IMR-90 (cell line): ENCODE data around the gene CEBPB. TPM values are rescaled to one million over a fixed set of nuclear protein-coding genes. Genes with fewer than 3 reads are reported as not detected.
A peak's percentile ranks its signal among the peaks of the same experiment; 100 is the strongest.

Source experiments
- ATAC-seq: fragments of 200-7000 bp; cut with Tn5 transposase; 2 replicates; pipeline ENCODE4 v1.9.1; 2020; ENCODE audit warnings: low read depth, mild to moderate bottlenecking, moderate library complexity
- BruUV-seq: library from RNA; stranded (reverse); fragments of 400-500 nt; replicated peaks from 2 replicates; lab custom pipeline; 2021; lab: Mats Ljungman, UMichigan
- CTCF ChIA-PET: fragments of 300-600 bp; formaldehyde crosslinking; extraction: SDS; loops from one replicate; lab custom pipeline; 2021; ENCODE audit warnings: antibody characterized with exemption; lab: Yijun Ruan, JAX
- POLR2A ChIA-PET: fragments of 300-600 bp; sonication (Branson Sonifier 250); formaldehyde crosslinking; loops from one replicate; lab custom pipeline; 2022; ENCODE audit warnings: antibody characterized with exemption; ENCODE audit not compliant: unreplicated experiment; lab: Charles Lee
- DNase-seq: peaks from one replicate; pipeline ENCODE4 v3.0.0; 2013
- H2AFZ ChIP-seq: replicated peaks from 2 replicates; pipeline ENCODE3; 2013; ENCODE audit warnings: low read length, mild to moderate bottlenecking; ENCODE audit not compliant: poor library complexity
- H2AK5ac ChIP-seq: 2 replicates; pipeline ENCODE4 v1.6.1; 2013; ENCODE audit warnings: low read depth, low read length, inconsistent platforms
- H2AK9ac ChIP-seq: replicated peaks from 2 replicates; pipeline ENCODE3; 2013; ENCODE audit warnings: mild to moderate bottlenecking, low read depth, low read length, moderate library complexity; ENCODE audit not compliant: poor library complexity
- H2BK120ac ChIP-seq: 2 replicates; pipeline ENCODE4 v1.6.1; 2013; ENCODE audit warnings: low read depth, low read length, inconsistent platforms
- H2BK15ac ChIP-seq: 3 replicates; pipeline ENCODE4 v1.6.1; 2013; ENCODE audit warnings: low read depth, low read length, inconsistent platforms
- H2BK20ac ChIP-seq: 2 replicates; pipeline ENCODE4 v1.6.1; 2013; ENCODE audit warnings: low read depth, mild to moderate bottlenecking, inconsistent platforms, low read length, moderate library complexity
- H2BK5ac ChIP-seq: 2 replicates; pipeline ENCODE4 v1.6.1; 2013; ENCODE audit warnings: mild to moderate bottlenecking, low read depth, low read length, inconsistent platforms; ENCODE audit not compliant: poor library complexity, severe bottlenecking
- H3K14ac ChIP-seq: replicated peaks from 2 replicates; pipeline ENCODE4 v1.6.1; 2013; ENCODE audit warnings: low read depth, low read length, inconsistent platforms
- H3K18ac ChIP-seq: 2 replicates; pipeline ENCODE4 v1.6.1; 2013; ENCODE audit warnings: low read depth, low read length, control low read depth
- H3K23ac ChIP-seq: 2 replicates; pipeline ENCODE4 v1.6.1; 2013; ENCODE audit warnings: low read depth, low read length, inconsistent platforms
- H3K27ac ChIP-seq: 2 replicates; pipeline ENCODE4 v1.5.1; 2013; ENCODE audit warnings: mild to moderate bottlenecking, control low read depth, low read length; ENCODE audit not compliant: insufficient read depth
- H3K27me3 ChIP-seq: 2 replicates; pipeline ENCODE4 v1.6.1; 2013; ENCODE audit warnings: low read length; ENCODE audit not compliant: control insufficient read depth, insufficient read depth
- H3K36me3 ChIP-seq: 2 replicates; pipeline ENCODE4 v1.6.1; 2013; ENCODE audit warnings: low read length, mixed read lengths; ENCODE audit not compliant: control insufficient read depth, insufficient read depth
- H3K4ac ChIP-seq: 2 replicates; pipeline ENCODE4 v1.6.1; 2013; ENCODE audit warnings: low read depth, low read length, inconsistent platforms
- H3K4me1 ChIP-seq: 2 replicates; pipeline ENCODE4 v1.6.1; 2013; ENCODE audit warnings: low read length, mixed read lengths; ENCODE audit not compliant: control insufficient read depth, insufficient read depth
- H3K4me2 ChIP-seq: 2 replicates; pipeline ENCODE4 v1.6.1; 2013; ENCODE audit warnings: low read depth, mild to moderate bottlenecking, control low read depth, low read length, moderate library complexity
- H3K4me3 ChIP-seq: 2 replicates; pipeline ENCODE4 v1.5.1; 2013; ENCODE audit warnings: low read depth, mild to moderate bottlenecking, control low read depth, low read length, moderate library complexity; ENCODE audit not compliant: insufficient read depth
- H3K56ac ChIP-seq: 2 replicates; pipeline ENCODE4 v1.6.1; 2013; ENCODE audit warnings: low read length, inconsistent platforms; ENCODE audit not compliant: insufficient read depth; ENCODE audit errors: extremely low read depth
- H3K79me1 ChIP-seq, 2 experiments: 2 replicates each; pipeline ENCODE4 v1.6.1; 2013; ENCODE audit warnings: low read length in 2 of 2, inconsistent platforms in 1 of 2, low read depth in 1 of 2
- H3K9ac ChIP-seq: 2 replicates; pipeline ENCODE4 v1.6.1; 2013; ENCODE audit warnings: low read depth, low read length, control low read depth
- H3K9me1 ChIP-seq: 2 replicates; pipeline ENCODE4 v1.6.1; 2013; ENCODE audit warnings: low read length, inconsistent platforms; ENCODE audit not compliant: insufficient read depth
- H3K9me3 ChIP-seq: 2 replicates; pipeline ENCODE4 v1.6.1; 2013; ENCODE audit warnings: low read length; ENCODE audit not compliant: control insufficient read depth, insufficient read depth
- H4K20me1 ChIP-seq: 2 replicates; pipeline ENCODE4 v1.6.1; 2013; ENCODE audit warnings: low read length, inconsistent platforms; ENCODE audit not compliant: insufficient read depth
- H4K5ac ChIP-seq: 2 replicates; pipeline ENCODE4 v1.6.1; 2013; ENCODE audit warnings: mild to moderate bottlenecking, low read depth, low read length, control low read depth
- H4K8ac ChIP-seq, 2 experiments: 2 replicates each; pipeline ENCODE4 v1.6.1; 2013; ENCODE audit warnings: low read depth in 2 of 2, low read length in 2 of 2, control low read depth in 1 of 2, inconsistent platforms in 1 of 2
- H4K91ac ChIP-seq: 2 replicates; pipeline ENCODE4 v1.6.1; 2013; ENCODE audit warnings: low read depth, low read length, inconsistent platforms; ENCODE audit not compliant: insufficient read depth
- ELK1 ChIP-seq: fragments of 150-350 bp; IDR thresholded peaks from 2 replicates; pipeline ENCODE4 v1.6.1; 2016; ENCODE audit warnings: low read depth, mild to moderate bottlenecking, low read length, moderate library complexity, borderline replicate concordance
- RAD21 ChIP-seq: IDR thresholded peaks from 2 replicates; pipeline ENCODE4 v1.6.1; 2012; ENCODE audit warnings: low read length, improper control_type of control experiment
- WGBS, 2 experiments: methylation state at CpG; one replicate each; pipeline versions ENCODE4 v1.1.5 to v1.1.7; 2013; ENCODE audit warnings: missing lambda C conversion rate in 2 of 2; ENCODE audit not compliant: insufficient read length in 1 of 2; ENCODE audit errors: extremely low coverage in 2 of 2; 5-methylcytosine and 5-hydroxymethylcytosine counted together
- dilution Hi-C: fragments of 300-500 bp; cut with HindIII; formaldehyde crosslinking; loops from one replicate; pipeline ENCODE4 v1.14.3; 2018; ENCODE audit warnings: low sequenced_read_pairs; ENCODE audit not compliant: unreplicated experiment
- in situ Hi-C: fragments of 300-500 bp; cut with MboI; formaldehyde crosslinking; loops from 3 replicates; pipeline ENCODE4 v1.14.3; 2019; ENCODE audit warnings: low sequenced_read_pairs, inconsistent platforms, mixed read lengths
- intact Hi-C: fragments of 100-400 bp; cut with micrococcal nuclease; formaldehyde crosslinking; loops from 2 replicates; pipeline ENCODE4 v1.10.0; 2022
- polyA plus RNA-seq, 3 experiments: library from polyadenylated mRNA; depleted of rRNA; stranded (reverse); fragments of >200 nt; gene quantifications; 2 replicates each; pipeline ENCODE4 v1.2.3, GENCODE V29; 2012; ENCODE audit warnings: low replicate concordance in 1 of 3
- total RNA-seq: library from RNA; depleted of rRNA; stranded (reverse); fragments of >200 nt; gene quantifications from 2 replicates; pipeline ENCODE4 v1.2.3, GENCODE V29; 2012

Gene CEBPB
- total and polyA plus RNA-seq, 2 of the 4 experiments (the other 2 are of a cell fraction), result 3.4 to 17.4 TPM

DNA sequence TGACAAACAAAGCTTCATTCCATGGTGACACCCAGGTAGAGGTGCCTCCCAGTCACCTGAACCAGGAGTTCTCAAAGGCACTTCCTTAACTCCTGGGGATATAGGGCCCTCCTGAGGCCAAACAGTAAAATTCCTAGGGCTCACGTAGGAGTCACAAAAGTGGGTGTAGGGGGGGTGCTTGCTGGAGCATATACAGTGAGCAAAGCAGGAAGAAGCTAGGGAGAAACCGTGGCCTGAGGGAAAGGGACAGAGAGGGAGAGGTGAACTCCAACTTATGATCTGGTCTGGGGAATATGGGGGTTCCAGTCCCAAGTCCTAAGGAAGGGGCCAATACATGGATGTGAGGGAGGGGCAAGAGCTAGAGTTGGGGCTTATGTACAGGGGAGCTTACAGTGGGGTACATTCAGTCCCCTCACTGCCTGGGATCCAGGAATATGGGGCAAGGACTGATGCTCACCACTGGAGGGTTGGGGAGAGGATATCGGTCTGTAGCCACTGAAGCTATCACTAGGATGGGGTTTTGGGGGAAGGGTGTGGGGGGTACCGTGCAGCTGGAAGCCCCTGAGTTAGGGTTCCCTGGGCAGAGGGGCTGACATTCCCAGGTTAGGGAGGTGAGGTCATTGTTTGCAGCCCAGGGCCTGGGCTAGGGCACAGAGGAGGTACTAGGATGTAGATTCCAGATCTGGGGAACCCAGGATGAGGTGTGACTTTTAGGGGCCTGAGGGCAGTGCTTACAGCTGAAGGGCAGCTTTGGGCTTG is 38.1 kb upstream of the CEBPB start:
- ATAC-seq (no peak), DNase-seq (no peak)
- WGBS, 2 experiments, result 17% methylated on average over 2 of the region's 4 CpGs; no CpG with 5 or more reads in 1 of the 2 experiments
- Histone ChIP-seq H4K91ac (peak overlapping the region; percentile 56), H3K18ac (no peak overlapping the region), H3K4me3 (peak overlapping the region; percentile 87), H2AK9ac (peak overlapping the region; percentile 99), H4K8ac (peak overlapping the region in 1 of 2 experiments; percentile 63; a peak in 2 of 4 replicates), H2AFZ (peak overlapping the region; percentile 92), H3K9ac (peak overlapping the region; percentile 88), H2BK120ac (peak overlapping the region; percentile 37; the same call in 1 of the 2 replicates), H3K9me1 (peaks cover 27% of the 10 kb centered on the region), H2AK5ac (peak overlapping the region; percentile 85), H2BK15ac (no peak overlapping the region), H3K4ac (peak overlapping the region; percentile 85), H3K36me3 (peaks cover 22% of the 10 kb centered on the region), H3K23ac (peak overlapping the region; percentile 92), H2BK20ac (no peak overlapping the region), H4K5ac (no peak overlapping the region), H3K4me2 (peak overlapping the region; percentile 98), H4K20me1 (peaks cover 47% of the 10 kb centered on the region), H3K9me3 (no peaks in the 10 kb centered on the region), H3K27ac (peak overlapping the region; percentile 69), H2BK5ac (peak overlapping the region; percentile 73), H3K79me1 (peaks cover 16 to 61% of the 10 kb centered on the region in 2 experiments; a peak in 3 of 4 replicates), H3K27me3 (no peaks in the 10 kb centered on the region), H3K56ac (peak overlapping the region; percentile 53; the same call in 1 of the 2 replicates), H3K4me1 (peaks cover 25% of the 10 kb centered on the region), H3K14ac (peak overlapping the region; percentile 77)
- intact Hi-C loops, result loop anchor here (1.0 kb wide), 1 partner anchor 13 kb away; no protein-coding TSS in a partner anchor
- no peak for TF ChIP-seq ELK1
- TF ChIP-seq RAD21, result 0 out of 2 replicates have a peak, but pooled peaks have one; percentile 2
- CTCF ChIA-PET, result interaction anchor here (1.2 kb wide), 1 partner anchor 32 kb away, joined by 6 read pairs; no protein-coding TSS in a partner anchor
- POLR2A ChIA-PET, result interaction anchor here (0.6 to 0.8 kb wide), 2 partner anchors 33 to 125 kb away, joined by 4 to 6 read pairs; no protein-coding TSS in a partner anchor
- BruUV-seq, result TSS peak; percentile 40
- in situ Hi-C loops, result no loop called here
- dilution Hi-C loops, result no loop called here
